ENCODE data around the gene CCDC86.

CCDC86 gene

DNA sequence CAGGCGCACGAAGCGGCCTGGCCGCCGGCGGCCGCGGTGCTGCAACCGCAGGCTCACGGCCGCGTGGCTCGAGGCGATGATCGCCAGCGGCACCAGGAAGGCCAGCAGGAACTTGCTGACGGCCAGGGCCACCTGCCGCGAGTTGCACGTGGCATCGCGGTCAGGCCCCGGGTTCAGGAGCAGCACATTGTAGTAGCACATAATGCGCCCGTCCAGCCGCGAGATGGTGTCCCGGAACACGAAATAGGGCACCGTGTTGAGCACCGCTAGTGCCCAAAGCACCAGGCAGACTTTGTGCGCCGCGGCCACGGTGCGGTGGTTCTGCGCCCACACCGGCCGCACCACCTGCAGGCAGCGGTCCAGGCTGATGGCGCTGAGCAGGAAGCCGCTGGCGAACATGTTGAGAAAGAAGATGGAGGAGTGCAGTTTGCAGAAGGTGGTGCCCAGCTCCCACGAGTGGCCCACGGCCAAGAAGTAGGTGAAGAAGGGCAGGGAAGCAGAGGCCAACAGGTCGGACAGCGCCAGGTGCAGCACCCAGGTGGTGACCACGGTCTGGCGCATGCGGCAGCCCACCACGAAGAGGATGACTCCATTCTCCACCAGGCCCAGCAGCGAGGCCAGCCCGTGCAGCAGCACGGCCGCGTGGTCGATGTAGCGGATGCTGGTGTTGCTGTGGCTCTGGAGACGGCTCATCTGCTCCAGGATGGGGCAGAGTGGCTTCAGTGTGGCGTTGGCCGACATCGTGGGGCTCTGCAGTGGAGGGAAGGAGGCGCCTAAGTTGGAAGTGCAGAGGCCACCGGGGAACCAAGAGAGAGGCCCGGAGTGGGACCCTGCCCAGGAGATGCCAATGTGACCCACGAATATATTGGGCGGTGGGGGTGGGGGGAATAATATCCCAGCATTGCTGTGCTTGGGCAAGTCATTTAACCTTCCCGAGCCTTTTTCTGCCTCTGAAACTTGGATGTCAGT, 11.4 kb downstream of the CCDC86 start:
- no peak for DNase-seq (ENCODE audit: low spot score)

DNA sequence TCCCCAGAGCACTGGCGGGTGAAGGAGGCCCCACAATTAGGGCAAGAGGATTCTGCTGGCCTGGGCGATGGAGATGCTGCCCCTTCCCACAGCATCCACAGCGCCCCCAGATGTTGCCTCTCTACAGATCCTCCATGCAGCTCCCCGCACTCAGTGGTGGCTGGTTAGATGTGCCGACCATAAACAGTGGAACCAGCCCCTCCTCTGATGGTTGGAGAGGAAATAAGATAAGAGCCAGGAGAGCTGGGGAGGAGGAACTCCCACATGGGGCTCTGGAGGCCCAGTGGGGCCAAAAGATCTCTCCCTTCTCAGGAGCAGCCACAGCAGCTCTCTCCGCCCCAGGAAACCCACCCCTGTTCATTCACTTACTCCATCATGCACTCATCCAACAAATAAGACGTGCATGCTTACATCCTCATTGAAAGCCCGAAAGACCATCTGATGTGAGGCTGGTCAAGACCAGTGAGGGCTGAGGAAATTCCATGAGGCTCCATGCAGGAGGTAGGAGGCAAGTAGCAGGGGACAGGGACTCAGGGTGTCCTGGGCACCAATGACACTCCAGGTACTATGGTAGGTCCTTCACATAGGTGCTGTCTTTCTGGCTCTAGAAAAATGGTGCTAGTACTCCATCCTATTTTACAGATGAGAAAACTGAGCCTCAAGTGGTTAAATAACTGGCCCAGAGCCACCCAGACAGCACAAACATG, 12.4 kb downstream of the CCDC86 start:
- DNase-seq (ENCODE audit: low spot score): no peak

DNA sequence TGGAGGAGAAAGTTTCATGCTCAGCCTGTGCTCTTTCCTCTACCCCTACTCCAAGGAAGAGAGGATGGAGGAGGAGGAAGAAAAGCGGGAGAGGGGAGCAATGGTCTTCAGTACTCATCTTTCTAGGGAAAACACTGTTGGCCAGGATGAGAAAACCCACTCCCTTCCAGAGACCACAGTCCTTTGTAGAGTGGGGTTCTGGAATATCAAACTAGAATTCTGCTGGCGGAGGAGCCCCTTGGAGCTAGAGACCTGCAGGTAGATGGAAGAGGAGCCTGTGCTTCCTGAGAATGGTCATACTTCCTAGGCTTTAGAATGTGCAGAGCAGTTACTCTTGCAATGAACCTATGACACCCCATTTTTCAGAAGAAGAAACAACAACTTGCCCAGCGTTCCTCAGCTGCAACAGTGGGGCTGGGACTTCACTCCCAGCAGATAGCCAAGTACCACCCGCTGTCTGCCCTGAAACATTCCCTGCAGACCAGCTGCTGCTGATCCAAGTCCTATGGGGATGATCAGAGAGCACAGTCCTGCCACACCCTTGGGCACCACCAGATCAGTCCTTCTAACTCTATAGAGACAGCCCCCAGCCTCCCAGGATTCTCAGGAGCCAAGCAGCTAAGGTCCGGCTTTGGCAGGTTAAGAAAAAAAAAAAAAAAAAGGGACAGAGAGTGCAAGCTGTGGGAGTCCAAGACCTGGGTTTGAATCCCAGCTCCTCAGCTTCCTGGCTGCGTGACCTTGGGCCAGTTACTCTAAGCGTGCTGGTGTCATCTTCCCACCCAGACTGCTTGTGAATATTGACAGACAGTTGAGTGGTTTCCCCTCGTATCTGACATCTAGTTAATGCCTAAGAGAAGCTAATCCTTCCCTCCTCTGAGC, 13.2 kb downstream of the CCDC86 start:
- peak; percentile 71 for DNase-seq (ENCODE audit: low spot score)

DNA sequence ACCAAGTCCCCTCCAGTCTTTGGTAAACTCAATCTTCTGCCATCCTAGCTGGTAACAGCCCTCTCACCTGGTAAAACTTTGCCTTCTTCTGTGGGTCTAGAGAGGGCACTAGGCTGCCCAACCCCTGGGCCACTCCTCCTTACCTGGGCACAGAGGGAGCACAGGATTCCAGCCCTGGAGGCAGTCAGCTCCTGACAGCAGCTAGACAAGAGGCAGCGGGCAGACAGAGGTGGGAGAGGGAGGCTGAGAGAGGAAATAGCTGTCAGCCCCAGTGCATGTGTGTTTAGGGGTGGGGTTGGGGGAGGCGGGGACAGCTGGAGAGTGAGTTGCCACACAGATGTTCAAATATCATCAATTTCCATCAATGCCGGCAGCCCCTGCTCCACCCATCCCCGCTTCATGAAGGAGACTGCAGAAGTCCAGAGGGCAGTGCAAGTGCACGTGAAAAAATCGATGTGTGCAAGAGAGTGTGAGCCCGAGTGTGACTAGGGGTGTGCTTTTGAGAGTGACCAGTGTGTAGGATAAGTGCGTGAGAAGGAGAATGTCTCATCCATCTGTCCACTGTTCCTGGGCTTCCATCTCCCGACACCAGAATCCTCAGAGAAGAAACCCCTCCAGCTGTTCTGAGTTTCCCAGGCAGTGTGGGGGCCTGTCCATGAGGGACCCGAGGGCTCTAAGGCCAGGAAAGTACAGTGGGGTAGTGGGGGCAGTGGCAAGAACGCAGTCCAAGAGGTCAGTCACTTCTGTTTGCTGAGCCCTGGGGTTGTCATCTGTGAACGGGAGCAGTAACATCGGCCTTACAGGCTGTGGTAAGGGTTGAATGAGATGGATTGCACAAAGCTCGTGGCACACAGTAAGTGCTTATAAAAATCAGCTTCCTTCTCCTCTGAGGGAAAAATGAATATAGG, 14.1 kb downstream of the CCDC86 start, which contains the start of gene PTGDR2:
Gene PTGDR2 (minus strand): TSS at position 225 of the 908 bp plus-strand sequence. CDS start 2,228 bp downstream, outside the sequence.
- peak; percentile 97 for DNase-seq (ENCODE audit: low spot score)

DNA sequence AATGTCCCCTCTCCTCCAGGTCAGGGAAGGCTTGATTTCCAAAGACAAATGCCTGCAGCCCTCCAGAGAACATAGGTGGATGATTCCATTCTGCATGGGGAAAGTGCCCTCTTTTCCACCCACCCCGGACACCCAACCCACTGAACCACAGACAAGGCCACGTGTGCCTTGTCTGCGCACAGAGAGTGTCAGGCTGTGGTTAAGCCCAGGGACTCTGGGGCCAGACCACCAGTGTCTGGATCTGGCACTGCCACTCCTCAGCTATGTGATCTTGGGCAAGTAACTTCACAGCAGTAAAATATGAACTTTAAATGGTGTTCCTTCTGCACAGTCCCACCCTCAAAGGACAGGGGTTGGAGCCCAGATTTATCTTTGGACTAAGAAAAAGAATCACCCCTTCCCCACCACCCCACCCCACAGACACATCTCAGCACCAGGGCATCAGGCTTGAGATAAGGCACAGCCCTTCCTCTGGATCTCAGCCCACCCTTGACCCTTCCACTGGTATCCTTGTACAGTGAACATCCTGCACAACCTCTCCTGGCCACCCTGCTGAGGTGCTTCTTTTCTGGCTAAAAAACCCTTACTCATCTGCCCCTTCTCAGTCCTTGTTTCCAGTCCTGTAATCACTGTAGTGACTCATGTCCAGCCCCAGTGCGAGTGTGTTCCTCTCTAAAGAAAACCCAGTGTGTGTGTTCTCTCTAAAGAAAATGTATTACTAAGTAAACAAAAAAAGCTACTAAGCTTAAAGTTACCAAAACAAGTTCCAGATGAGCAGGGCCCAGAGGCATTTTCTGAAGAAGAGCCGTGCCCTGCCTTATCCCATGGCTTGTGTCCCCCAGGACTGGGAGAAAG, 15.7 kb downstream of the CCDC86 start:
- no peak for DNase-seq (ENCODE audit: low spot score)

DNA sequence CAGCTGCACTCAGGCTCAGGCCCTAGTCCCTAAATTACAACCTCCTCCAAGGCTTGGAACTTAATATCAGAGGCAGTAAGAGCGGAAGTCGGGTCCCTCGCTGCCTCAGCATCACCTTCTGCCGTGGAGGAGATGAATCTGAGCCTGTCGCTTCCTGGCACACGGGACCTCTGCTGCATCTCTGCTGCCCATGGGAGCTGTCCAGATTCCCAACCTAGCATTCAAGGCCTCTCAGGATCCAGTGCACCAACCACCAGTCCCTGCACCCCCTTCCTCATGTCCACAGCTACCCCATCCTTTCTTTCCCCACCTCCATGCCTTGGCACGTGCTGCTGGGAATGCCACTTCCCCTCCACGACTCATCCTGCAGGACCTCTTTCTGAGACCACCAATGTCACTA, 16.3 kb downstream of the CCDC86 start:
- no peak for DNase-seq (ENCODE audit: low spot score)

DNA sequence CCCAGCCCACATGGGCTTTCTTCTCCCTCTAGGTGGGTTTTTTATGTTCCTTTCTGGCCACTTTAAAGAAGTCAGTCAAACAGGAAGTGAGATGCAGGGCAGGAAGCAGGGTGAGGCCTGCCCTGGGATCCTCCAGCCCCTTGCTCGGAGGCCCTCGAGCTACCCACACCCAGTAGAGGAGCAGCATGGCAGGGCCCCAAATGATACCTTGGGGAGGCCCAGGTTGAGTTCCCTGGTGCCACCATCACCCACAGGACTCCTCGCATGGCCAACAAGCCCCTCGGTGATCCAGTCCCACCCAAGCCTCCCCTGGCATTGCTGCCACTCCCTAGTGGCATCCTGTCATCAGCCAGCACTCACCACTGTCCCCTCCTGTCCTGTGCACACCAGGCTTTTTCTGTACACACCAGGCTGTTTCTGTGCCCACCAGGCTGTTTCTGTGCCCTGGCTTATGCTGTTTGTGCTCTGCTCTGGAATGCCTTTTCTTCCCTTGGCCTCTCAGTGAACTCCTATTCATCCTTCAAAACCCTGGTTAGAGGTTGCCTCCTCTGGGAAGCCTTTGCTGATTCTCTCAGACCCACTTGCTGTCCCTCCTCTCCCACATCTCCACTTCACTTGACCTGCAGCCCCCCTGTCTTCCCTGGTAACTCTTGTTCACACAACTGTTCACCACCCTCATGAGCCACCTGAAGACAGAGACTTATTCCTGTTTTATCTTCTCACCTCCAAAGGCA, 17.0 kb downstream of the CCDC86 start:
- no peak for DNase-seq (ENCODE audit: low spot score)

DNA sequence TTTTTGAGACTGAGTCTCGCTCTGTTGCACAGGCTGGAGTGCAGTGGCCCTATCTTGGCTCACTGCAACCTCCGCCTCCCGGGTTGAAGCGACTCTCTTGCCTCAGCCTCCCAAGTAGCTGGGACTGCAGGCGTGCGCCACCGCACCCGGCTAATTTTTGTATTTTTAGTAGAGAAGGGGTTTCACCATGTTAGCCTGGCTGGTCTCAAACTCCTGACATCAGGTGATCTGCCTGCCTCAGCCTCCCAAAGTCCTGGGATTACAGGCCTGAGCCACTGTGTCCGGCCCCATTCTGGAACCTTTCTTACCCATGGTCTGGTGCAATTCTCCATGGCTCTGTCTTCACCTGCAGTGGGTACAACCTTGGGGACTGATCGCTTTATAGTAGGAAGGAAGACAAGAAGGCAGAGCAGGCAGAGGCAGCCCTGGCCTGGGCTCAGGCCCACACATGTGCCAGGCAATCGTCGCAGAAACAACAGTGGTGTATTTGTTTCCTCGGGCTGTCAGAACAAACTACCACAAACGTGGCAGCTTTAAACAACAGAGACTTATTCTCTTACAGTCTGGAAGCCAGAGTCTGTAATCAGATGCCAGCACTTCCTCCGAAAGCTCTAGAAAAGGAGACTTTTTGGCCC, 17.8 kb downstream of the CCDC86 start:
- no peak for DNase-seq (ENCODE audit: low spot score)

DNA sequence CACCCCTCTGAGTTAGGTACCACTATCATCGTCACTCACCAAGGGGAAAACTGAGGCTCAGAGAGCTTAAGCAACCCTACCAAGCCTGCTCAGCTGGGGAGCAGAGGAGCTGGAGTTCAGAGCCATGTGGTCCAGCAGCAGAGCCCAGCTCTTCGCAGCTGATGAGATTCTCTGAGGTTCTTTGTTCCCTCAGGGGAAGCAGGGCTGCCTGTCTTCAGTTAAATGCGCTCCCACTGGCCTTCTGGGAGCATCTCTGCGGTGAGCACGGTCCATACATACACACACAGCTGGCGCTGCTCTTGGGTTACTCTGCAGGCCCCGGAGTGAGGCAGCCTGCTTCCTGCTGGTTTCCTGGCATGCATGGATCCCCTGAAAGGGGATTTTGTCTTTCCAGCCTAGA, 19.0 kb downstream of the CCDC86 start:
- no peak for DNase-seq (ENCODE audit: low spot score)

DNA sequence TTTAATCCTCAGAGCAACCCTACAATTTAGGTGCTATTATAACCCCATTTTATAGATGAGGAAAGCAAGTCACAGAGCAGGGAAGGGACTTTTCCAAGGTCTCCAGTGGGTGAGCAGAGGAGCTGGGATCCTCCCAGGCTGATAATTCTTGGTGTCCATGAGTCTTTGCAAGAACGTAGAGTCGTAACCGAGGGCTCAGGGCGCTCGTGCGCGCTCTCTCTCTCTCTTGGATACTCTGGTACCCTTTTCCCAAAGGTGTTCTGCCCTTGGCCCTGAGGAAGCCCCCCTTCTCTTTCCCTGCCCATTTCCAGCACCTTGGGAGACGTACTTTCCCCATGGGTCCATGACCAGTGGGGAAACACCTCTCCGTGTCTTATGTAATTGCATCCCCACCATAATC, 20.3 kb downstream of the CCDC86 start:
- no peak for DNase-seq (ENCODE audit: low spot score)

DNA sequence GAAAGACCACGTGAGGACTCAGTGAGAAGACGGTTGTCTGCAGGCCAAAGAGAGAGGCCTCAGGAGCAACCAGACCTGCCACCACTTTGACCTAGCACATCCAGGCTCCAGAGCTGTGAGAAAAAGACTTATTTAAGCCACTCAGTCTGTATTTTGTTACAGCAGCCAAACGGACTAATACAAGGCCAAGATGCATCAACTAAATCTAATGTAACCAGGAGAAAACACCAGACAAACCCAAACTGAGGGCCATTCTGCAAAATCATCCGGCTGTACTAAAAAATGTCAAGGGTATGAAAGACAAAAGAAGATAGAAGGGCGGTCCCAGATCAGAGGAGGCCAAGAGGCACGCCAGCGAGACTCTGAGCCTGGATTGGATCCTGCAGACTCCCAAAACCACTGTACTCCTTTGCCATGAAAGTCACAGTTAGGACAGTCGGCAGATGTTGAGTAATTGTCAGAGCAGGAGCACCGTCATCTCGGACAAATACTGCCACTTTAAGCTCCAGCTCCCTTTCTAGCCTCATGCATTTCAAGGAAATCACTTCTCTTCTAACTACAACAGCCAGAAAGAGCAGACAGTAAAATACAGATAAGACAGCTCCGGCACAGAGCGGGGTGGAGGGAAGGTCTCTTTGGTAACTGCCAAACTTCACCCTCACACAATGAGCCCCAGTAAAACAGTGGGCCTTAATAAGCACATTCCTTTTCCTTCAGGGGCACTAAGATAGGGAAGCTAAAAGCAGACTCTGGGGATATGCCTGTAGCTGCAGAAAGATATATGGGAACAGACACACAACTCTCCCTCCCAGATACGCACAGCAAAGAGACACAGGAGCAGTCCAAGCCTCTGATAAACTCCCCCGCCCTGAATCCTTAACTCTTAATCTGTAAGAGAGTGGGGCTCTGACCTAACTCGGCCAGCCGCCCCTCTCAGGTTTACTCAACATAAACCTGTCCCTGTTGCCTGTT, 21.9 kb downstream of the CCDC86 start:
- no peak for DNase-seq (ENCODE audit: low spot score)

DNA sequence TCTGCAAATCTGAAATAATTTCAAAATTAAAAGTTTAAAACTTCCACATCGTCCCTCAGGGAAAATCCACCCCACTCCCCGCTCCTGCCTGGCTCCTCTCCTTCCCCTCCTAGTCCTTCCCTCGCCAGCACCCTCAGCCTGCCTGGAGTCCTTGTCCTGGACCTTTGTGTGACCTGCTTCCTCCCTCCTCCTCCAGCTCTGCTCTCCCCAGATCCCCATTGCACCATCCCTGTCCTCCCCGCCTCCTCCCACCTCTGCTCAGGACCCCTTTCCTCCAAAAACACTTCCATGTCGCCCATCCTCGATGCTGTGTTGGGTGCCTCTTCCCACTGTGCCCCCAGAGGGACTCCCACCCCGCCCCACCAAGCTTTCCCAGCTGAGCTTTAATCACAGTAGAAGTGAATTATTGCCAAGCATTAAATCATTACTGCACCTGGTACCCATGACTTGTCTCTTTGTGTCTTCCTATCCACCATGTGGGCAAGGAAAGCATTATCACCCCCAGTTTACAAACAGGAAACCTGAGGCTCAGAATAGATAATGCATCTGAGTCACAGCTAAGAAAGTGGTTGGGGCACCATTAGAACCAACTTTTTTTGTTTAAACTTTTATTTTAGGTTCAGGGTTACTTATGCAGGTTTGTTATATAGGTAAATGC, 23.1 kb downstream of the CCDC86 start:
- DNase-seq (ENCODE audit: low spot score): no peak

DNA sequence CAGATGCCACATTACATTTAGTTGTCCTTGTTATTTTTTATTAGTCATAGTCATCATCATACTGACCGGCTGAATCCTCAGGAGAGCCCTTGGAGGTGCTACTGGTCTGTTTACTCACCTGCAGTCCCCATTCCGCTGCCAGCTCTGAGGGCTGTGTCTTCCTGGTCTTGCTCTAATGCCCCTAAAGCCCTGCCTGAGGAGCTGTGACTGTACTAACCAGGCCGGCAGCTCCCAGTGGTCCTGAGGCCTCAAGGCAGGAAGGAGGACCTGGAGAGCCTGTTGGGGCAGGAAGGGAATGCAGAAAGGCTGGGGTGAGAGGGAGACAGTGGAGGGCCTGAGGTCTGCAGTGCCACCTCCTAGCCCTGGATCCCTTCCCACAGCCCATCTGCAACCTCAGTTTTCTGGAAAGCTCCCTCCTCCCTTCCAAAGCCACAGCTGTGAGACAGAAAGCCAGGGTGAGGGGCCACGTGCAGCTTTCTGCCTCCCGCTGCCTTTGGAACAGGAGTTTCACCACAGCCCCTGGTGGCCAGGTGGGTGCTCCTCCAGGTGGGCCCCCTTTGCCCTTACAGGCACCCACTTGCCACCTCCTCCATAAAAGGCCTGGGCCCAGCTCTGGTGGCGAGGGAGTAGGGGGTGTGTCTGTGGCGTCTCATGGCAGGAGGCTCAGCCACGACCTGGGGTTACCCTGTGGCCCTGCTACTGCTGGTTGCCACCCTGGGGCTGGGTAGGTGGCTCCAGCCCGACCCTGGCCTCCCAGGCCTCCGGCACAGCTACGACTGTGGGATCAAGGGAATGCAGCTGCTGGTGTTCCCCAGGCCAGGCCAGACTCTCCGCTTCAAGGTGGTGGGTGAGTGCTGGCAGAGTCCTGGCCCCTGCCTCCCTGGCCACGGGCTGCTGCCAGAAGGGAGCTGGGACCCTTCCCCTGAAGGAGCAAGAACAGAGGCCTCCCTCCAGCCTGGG, 25.3 kb downstream of the CCDC86 start, which contains the start of gene ZP1:
Gene ZP1 (plus strand): TSS at position 632 of the 960 bp plus-strand sequence. CDS start 20 bp downstream, at position 652.
- DNase-seq (ENCODE audit: low spot score): no peak

DNA sequence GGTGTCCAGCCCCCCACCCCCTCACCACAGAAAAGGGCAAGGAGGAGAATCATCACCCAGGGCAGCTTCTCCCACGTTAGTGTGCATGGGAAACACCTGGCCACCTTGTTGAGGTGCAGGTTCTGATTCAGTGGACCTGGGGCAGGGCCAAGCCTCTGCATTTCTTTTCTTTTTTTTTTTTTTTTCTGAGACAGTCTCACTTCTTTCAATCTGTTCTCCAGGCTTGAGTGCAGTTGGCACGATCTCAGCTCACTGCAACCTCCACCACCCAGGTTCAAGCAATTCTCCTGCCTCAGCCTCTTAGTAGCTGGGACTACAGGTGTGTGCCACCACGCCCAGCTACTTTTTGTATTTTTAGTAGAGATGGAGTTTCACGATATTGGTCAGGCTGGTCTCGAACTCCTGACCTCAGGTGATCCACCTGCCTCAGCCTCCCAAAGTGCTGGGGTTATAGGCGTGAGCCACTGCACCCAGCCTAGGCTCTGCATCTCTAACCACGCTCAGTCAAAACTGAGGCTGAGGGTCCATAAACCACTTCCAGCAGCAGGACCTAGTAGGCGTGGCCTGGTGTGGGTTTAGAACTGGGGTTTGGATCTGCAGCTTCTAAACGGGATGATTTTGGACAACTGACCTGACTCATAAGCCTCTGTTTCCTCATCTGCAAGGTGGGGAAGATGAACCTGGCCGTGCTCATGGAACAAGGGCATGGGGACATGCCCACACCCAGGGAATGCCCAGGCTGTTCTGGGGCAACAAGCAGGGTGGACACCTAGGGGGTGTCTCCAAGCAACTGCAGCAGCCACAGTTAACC, 26.2 kb downstream of the CCDC86 start:
- DNase-seq (ENCODE audit: low spot score): no peak

Data from HuH-7.5 (cell line).